NB4 (cell line): Measurements from ENCODE around the gene KIAA1958.

Source experiments
- CTCF ChIP-seq: IDR thresholded peaks from one replicate; pipeline ENCODE4 v1.5.1; 2012; ENCODE audit warnings: low read depth, low read length
- MAX ChIP-seq: IDR thresholded peaks from 2 replicates; pipeline ENCODE4 v1.6.1; 2011; ENCODE audit warnings: low read depth, low read length
- MYC ChIP-seq: IDR thresholded peaks from 2 replicates; pipeline ENCODE4 v1.6.1; 2011; ENCODE audit warnings: low read depth, low read length
- POLR2A ChIP-seq: IDR thresholded peaks from 2 replicates; pipeline ENCODE4 v1.6.1; 2011; ENCODE audit warnings: mild to moderate bottlenecking; ENCODE audit not compliant: insufficient read length; ENCODE audit errors: extremely low read depth

GRCh38 chr9:112477330-112477729 lies 9.3 kb upstream of the KIAA1958 start:
- TF ChIP-seq POLR2A (no peak), MAX (no peak), CTCF (no peak), MYC (no peak)
